RWPE2 (cell line): Measurements from ENCODE around the gene RNF133.
"Not testable (repeated sequence)": the region's sequence is repeated elsewhere in the genome, so short reads cannot be mapped to it uniquely, and the experiment has no call there.

Experiments used
- ATAC-seq: fragments of 200-7000 bp; cut with Tn5 transposase; 3 replicates; pipeline ENCODE4 v1.9.1; 2021; ENCODE audit warnings: low read depth
- DNase-seq: peaks from one replicate; pipeline ENCODE4 v3.0.0-alpha.2; 2020; ENCODE audit warnings: low spot score
- H3K27ac ChIP-seq: fragments of 450-650 bp; 2 replicates; pipeline ENCODE4 v1.5.1; 2017; ENCODE audit warnings: mild to moderate bottlenecking; ENCODE audit not compliant: poor library complexity, severe bottlenecking
- H3K27me3 ChIP-seq: fragments of 250-450 bp; sonication (Bioruptor Pico); 2 replicates; pipeline ENCODE4 v1.5.1; 2021; ENCODE audit warnings: mild to moderate bottlenecking, moderate library complexity; ENCODE audit not compliant: insufficient read depth, poor library complexity, severe bottlenecking
- H3K36me3 ChIP-seq: fragments of 250-450 bp; sonication (Bioruptor Pico); 2 replicates; pipeline ENCODE4 v1.5.1; 2020; ENCODE audit warnings: low read depth, mild to moderate bottlenecking, moderate library complexity
- H3K4me1 ChIP-seq: fragments of 250-450 bp; sonication (Bioruptor Pico); 2 replicates; pipeline ENCODE4 v1.5.1; 2021; ENCODE audit warnings: mild to moderate bottlenecking, moderate library complexity; ENCODE audit not compliant: insufficient read depth, poor library complexity, severe bottlenecking
- H3K4me3 ChIP-seq: fragments of 250-450 bp; sonication (Bioruptor Pico); 2 replicates; pipeline ENCODE4 v1.5.1; 2021; ENCODE audit warnings: mild to moderate bottlenecking, moderate library complexity; ENCODE audit not compliant: severe bottlenecking
- H3K9me3 ChIP-seq: fragments of 250-450 bp; sonication (Bioruptor Pico); 2 replicates; pipeline ENCODE4 v1.5.1; 2021; ENCODE audit warnings: mild to moderate bottlenecking, moderate library complexity; ENCODE audit not compliant: severe bottlenecking
- TF ChIP-seq, protein P1 (sequence below): fragments of 450-650 bp; IDR thresholded peaks from one replicate; pipeline ENCODE4 v1.5.1; 2017; ENCODE audit warnings: mild to moderate bottlenecking, moderate library complexity; ENCODE audit not compliant: poor library complexity, severe bottlenecking

Gene RNF133

DNA sequence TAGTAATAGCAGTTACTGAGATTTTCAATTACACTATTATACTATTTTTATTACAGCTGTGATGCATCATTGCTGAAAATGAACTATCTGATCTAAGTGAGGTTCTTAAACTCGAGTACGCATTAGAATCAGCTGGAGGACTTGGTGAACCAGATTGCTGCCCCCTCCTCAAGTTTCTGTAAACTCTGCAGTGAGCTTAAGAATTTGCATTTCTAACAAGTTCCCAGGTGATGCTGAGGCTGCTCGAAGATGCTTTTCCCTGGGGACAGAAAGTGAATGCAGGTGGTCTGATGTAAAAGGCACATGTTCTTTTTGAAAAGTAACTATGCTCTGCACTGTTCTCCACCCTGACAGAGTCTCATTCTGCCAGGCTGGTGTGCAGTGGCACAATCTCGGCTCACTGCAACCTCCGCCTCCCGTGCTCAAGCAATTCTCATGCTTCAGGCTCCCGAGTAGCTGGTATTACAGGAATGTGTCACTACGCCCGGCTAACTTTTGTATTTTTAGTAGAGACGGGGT lies 12.5 kb downstream of the RNF133 start:
- DNase-seq (no peak), ATAC-seq (no peak)
- no peaks in the 10 kb centered on the region for H3K4me1 ChIP-seq
- H3K9me3 ChIP-seq: no peaks in the 10 kb centered on the region
- no peaks in the 10 kb centered on the region for H3K36me3 ChIP-seq
- no peak overlapping the region for H3K27ac ChIP-seq
- H3K27me3 ChIP-seq: no peaks in the 10 kb centered on the region
- TF ChIP-seq, protein P1, sequence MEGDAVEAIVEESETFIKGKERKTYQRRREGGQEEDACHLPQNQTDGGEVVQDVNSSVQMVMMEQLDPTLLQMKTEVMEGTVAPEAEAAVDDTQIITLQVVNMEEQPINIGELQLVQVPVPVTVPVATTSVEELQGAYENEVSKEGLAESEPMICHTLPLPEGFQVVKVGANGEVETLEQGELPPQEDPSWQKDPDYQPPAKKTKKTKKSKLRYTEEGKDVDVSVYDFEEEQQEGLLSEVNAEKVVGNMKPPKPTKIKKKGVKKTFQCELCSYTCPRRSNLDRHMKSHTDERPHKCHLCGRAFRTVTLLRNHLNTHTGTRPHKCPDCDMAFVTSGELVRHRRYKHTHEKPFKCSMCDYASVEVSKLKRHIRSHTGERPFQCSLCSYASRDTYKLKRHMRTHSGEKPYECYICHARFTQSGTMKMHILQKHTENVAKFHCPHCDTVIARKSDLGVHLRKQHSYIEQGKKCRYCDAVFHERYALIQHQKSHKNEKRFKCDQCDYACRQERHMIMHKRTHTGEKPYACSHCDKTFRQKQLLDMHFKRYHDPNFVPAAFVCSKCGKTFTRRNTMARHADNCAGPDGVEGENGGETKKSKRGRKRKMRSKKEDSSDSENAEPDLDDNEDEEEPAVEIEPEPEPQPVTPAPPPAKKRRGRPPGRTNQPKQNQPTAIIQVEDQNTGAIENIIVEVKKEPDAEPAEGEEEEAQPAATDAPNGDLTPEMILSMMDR: no peak
- H3K4me3 ChIP-seq: no peak overlapping the region

DNA sequence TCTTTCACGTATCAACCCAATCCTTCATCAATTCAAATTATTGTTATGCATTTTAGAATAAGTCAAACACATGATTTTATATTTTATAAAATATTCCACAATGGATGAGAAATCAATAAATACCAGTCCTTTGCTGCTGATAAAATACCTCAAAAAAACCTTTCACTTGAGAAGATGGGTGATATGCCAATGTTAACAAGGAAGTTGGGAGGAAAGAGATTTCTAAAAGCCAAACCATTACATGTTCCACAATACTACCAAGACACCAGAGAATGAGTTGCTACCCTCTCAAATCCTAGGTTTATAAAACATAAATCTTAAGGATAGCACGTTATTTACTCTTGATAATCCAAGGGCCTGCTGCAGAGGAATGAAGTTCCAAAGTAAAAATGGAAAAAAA lies 14.4 kb downstream of the RNF133 start:
- H3K4me1 ChIP-seq: no peaks in the 10 kb centered on the region
- H3K36me3 ChIP-seq: no peaks in the 10 kb centered on the region
- no peak overlapping the region for H3K27ac ChIP-seq
- DNase-seq (no peak), ATAC-seq (no peak)
- H3K9me3 ChIP-seq: no peaks in the 10 kb centered on the region
- TF ChIP-seq, protein P1: no peak
- H3K27me3 ChIP-seq: no peaks in the 10 kb centered on the region
- H3K4me3 ChIP-seq: no peak overlapping the region

DNA sequence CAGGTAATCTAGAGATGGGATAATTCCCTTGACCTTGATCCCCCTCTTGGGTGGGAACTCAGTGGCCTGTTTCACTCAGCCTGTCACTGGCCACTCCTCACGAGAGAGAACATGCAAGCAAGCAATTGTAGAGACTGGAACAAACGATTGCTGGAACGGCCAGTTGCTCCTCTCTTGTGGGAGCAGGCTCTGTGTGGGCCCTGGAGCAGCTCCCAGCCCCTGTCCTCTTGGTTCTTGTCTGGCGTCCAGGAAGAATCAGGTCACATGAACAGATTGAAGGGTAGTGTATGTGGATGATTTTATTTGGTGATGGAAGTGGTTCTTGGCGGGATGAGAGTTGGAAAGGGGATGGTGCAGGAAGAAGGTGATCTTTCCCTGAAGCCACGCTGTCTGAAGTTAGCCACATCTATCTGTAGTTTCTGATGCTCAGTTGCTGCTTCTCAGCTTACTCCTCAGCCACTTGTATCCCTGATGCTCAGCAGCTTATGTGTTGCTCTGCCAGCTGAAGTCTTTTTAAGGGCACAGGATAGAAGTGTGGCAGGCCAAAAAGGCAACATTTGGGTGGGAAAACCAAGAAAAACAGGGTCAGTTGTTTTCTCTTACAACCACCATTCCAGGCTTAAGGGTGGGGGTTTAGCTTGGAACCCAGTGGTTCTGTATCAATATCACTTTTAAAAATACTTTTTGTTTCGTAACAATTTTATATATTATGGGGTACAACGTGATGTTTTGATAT lies 15.9 kb downstream of the RNF133 start:
- TF ChIP-seq, protein P1: no peak
- H3K4me1 ChIP-seq: no peaks in the 10 kb centered on the region
- ATAC-seq (no peak), DNase-seq (no peak)
- H3K4me3 ChIP-seq: no peak overlapping the region
- H3K36me3 ChIP-seq: no peaks in the 10 kb centered on the region
- H3K27ac ChIP-seq: no peak overlapping the region
- no peaks in the 10 kb centered on the region for H3K9me3 ChIP-seq
- H3K27me3 ChIP-seq: no peaks in the 10 kb centered on the region

DNA sequence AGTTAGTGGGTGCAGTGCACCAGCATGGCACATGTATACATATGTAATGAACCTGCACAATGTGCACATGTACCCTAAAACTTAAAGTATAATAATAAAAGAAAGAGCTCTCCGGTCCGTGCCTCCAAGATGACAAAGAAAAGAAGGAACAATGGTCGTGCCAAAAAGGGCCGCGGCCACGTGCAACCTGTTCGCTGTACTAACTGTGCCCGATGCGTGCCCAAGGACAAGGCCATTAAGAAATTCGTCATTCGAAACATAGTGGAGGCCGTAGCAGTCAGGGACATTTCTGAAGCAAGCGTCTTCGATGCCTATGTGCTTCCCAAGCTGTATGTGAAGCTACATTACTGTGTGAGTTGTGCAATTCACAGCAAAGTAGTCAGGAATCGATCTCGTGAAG lies 17.7 kb downstream of the RNF133 start:
- not testable (repeated sequence) for DNase-seq, ATAC-seq, H3K36me3 ChIP-seq, H3K27me3 ChIP-seq, H3K9me3 ChIP-seq, H3K4me1 ChIP-seq, H3K4me3 ChIP-seq, H3K27ac ChIP-seq

DNA sequence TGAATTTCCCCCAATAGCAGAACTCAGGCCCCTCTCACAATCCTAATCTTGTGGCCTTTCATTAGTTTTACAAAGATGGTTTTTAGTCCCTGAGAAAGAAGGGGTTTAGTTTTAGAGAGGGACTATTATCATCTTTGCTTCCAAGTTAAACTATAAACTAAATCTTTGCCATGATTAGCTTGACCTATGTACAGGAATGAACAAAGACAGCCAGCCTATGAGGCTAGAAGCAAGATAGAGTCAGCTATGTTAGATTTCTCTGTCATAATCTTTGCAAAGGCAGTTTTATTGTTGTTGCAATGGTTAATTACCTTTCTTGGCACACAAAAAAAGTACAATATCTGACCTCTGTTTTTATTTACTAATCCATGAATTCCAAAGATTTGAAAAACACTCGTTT lies 19.1 kb downstream of the RNF133 start:
- no peaks in the 10 kb centered on the region for H3K36me3 ChIP-seq
- no peak for DNase-seq
- H3K9me3 ChIP-seq: no peaks in the 10 kb centered on the region
- no peak for ATAC-seq
- H3K4me3 ChIP-seq: no peak overlapping the region
- H3K4me1 ChIP-seq: no peaks in the 10 kb centered on the region
- H3K27ac ChIP-seq: no peak overlapping the region
- TF ChIP-seq, protein P1: no peak
- H3K27me3 ChIP-seq: no peaks in the 10 kb centered on the region

DNA sequence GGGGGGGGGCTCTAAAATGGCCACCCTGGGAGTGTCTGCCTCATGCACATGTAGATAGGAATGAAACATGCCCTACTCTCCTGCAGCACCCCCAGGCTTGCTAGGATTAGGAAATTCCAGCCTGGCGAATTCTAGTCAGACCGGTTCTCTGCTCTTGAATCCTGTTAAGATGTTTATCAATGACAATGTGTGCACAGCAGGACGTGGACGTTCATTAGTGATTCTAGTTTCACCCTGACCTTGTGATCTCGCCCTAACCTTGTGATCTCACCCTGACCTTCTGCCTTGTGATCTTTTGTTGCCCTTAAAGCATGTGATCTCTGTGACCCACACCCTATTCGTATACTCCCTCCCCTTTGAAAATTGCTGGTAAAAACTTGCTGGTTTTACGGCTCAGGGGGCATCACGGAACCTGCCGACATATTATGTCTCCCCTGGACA lies 19.6 kb downstream of the RNF133 start:
- not testable (repeated sequence) for H3K27me3 ChIP-seq, H3K4me3 ChIP-seq, H3K27ac ChIP-seq, H3K9me3 ChIP-seq, H3K4me1 ChIP-seq, H3K36me3 ChIP-seq, DNase-seq
- peak; percentile 40; the same call in 1 of the 3 replicates for ATAC-seq
